Measurements from ENCODE around the gene TEX26.

TEX26 gene

GRCh38 chr13:31015199-31015598 is 82.7 kb downstream of the TEX26 start:
- no peak for DNase-seq

GRCh38 chr13:31016342-31017325 is 84.2 kb downstream of the TEX26 start:
- DNase-seq = no peak

DNA sequence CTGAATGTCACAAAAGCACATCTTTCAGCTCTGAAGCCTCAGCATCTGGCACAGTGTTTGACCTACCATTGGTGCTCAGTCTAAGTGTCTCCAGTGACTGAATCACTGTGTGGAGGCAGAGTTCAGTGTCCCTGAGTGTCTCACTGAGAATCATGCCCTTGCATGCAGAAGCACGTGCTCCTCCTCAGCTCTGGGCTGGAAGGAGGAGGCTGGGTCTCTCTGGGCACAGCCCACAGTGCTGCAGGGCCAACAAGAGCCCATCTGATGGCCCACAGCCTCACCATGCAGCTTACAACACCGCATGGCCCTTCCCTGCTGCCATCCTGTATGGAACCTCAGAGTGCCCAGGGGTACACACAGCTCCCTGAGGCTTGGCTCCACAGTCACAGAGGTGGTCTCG is 86.1 kb downstream of the TEX26 start:
- no peak for DNase-seq

- no peak for DNase-seq
These were observed 88.5 kb downstream of the TEX26 start for GRCh38 chr13:31020996-31021395.

DNA sequence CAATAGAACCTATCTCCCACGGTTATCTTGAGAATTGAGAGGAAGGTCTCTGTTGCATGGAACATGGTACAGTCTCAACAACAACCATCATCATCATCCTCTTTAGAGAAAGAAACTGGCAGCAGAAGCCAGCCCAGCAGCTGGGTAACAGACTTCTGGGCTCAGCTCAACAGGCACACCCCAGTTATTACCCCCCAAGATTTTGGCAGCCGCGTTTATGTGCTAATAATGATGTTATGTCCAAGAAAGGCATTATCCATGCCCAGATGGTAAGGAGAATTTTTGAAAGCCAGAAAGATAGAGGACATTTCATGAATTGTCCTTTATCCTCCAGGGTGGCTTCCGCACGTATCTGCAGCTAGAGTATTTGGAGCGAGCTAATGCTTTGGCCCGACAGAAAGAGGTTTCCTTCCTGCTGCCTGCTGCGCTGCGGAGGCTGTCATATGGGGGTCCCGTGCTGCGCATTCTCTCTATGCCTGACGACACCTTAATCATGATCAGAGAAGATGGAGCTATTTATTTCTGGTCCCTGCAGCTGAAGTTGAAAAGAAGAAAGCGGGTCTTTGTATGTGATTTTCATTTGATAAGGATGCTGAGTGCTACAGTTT is 89.9 kb downstream of the TEX26 start:
- no peak for DNase-seq

DNA sequence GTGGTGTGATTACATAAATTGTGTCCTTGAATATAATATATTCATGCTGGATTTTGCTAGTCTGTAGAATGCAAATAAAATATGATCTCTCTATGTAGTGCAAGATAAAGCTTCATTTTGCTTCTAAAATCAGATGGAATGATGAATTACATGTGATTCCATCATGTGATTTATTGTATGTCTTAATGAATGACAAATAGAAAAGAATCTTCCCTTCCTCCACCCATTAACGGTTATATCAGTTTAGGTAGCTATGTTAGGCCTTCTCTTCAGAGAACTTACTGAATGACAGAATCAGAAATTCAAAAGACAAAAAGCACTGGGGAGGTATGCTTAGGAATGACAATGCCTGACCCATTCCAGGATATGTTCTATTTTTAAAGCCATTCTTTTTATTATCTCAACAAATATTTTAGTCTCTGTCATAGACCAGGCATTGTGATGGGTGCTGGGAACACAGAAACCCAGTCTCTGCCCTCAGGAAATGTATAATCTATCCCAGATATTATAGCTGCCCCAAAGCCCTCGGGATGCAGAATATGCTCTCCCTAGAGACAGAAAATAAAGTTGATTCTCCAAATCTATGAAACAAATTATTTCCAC is 90.6 kb downstream of the TEX26 start:
- DNase-seq = no peak

Data from NCI-H774 (cell line).